Stomach smooth muscle (tissue), 2 donors: ENCODE measurements around the gene BCL11A.

Experiments
- H3K27ac ChIP-seq: one replicate; pipeline ENCODE4 v1.7.0; 2013; ENCODE audit warnings: mild to moderate bottlenecking, low read length, inconsistent platforms
- H3K27me3 ChIP-seq, 2 donors: one replicate each; pipeline ENCODE4 v1.7.0; 2013; ENCODE audit warnings: low read length in 2 of 2; ENCODE audit not compliant: insufficient read depth in 2 of 2, control insufficient read depth in 1 of 2
- H3K36me3 ChIP-seq, 2 donors: one replicate each; pipeline ENCODE4 v1.7.0; 2013; ENCODE audit warnings: low read length in 2 of 2; ENCODE audit not compliant: control insufficient read depth in 2 of 2, insufficient read depth in 2 of 2
- H3K4me1 ChIP-seq: one replicate; pipeline ENCODE4 v1.7.0; 2013; ENCODE audit warnings: low read length; ENCODE audit not compliant: control insufficient read depth, insufficient read depth
- H3K4me3 ChIP-seq, 2 donors: one replicate each; pipeline ENCODE4 v1.7.0; 2013; ENCODE audit warnings: low read length in 2 of 2
- H3K9ac ChIP-seq, 2 donors: one replicate each; pipeline ENCODE4 v1.7.0; 2013; ENCODE audit warnings: low read length in 2 of 2, mild to moderate bottlenecking in 1 of 2
- H3K9me3 ChIP-seq, 2 donors: one replicate each; pipeline ENCODE4 v1.7.0; 2013; ENCODE audit warnings: low read length in 2 of 2; ENCODE audit not compliant: control insufficient read depth in 2 of 2
- donor health status: healthy.
- donor health status: Pancreatic carcinoma.

Gene BCL11A

GRCh38 chr2:60405271-60405919 lies 148.1 kb downstream of the BCL11A start:
- no peaks in the 10 kb centered on the region for H3K27me3 ChIP-seq
- H3K27ac ChIP-seq, result no peak overlapping the region
- no peak overlapping the region for H3K9ac ChIP-seq
- no peaks in the 10 kb centered on the region for H3K4me1 ChIP-seq
- H3K4me3 ChIP-seq, result no peak overlapping the region
- no peaks in the 10 kb centered on the region for H3K36me3 ChIP-seq
- H3K9me3 ChIP-seq, result no peaks in the 10 kb centered on the region
